GM18508 (cell line): Measurements from ENCODE around the gene LANCL3.
"Not testable (repeated sequence)": the region's sequence is repeated elsewhere in the genome, so short reads cannot be mapped to it uniquely, and the experiment has no call there.

Experiments
- ATAC-seq: cut with Tn5 transposase; IDR thresholded peaks from one replicate; pipeline ENCODE4 v1.9.1; 2021; ENCODE audit warnings: moderate number of reproducible peaks; ENCODE audit not compliant: insufficient read depth, unreplicated experiment

Gene LANCL3

GRCh38 chrX:37609727-37610126 is 38.3 kb downstream of the LANCL3 start:
- no peak for ATAC-seq

GRCh38 chrX:37613933-37614332 is 42.5 kb downstream of the LANCL3 start:
- ATAC-seq, result no peak

- no peak for ATAC-seq
These were observed 56.1 kb downstream of the LANCL3 start for GRCh38 chrX:37627602-37628001.

GRCh38 chrX:37638047-37638446 is 66.6 kb downstream of the LANCL3 start:
- ATAC-seq, result no peak

GRCh38 chrX:37640142-37640541 is 68.7 kb downstream of the LANCL3 start:
- no peak for ATAC-seq

- ATAC-seq, result no peak
These were observed 70.4 kb downstream of the LANCL3 start for GRCh38 chrX:37641859-37642258.

GRCh38 chrX:37644381-37645305 is 73.2 kb downstream of the LANCL3 start:
- no peak for ATAC-seq

- ATAC-seq, result no peak
These were observed 74.8 kb downstream of the LANCL3 start for GRCh38 chrX:37646254-37646653.

GRCh38 chrX:37650879-37651278 is 79.4 kb downstream of the LANCL3 start:
- ATAC-seq, result not testable (repeated sequence)

- no peak for ATAC-seq
These were observed 80.5 kb downstream of the LANCL3 start for GRCh38 chrX:37651921-37652452.

GRCh38 chrX:37652589-37653231 is 81.2 kb downstream of the LANCL3 start:
- ATAC-seq, result no peak

GRCh38 chrX:37653397-37654085 is 82.1 kb downstream of the LANCL3 start:
- ATAC-seq, result no peak

- ATAC-seq, result no peak
These were observed 87.0 kb downstream of the LANCL3 start for GRCh38 chrX:37658343-37659030.

- no peak for ATAC-seq
These were observed 87.6 kb downstream of the LANCL3 start for GRCh38 chrX:37659047-37659446.

- ATAC-seq, result no peak
These were observed 90.7 kb downstream of the LANCL3 start for GRCh38 chrX:37662181-37662580.

- no peak for ATAC-seq
These were observed 95.1 kb downstream of the LANCL3 start for GRCh38 chrX:37666516-37666915.

- no peak for ATAC-seq
These were observed 95.7 kb downstream of the LANCL3 start for GRCh38 chrX:37667141-37667540.

GRCh38 chrX:37672563-37672962 is 101.1 kb downstream of the LANCL3 start:
- no peak for ATAC-seq

GRCh38 chrX:37676811-37677210 is 105.3 kb downstream of the LANCL3 start:
- ATAC-seq, result no peak

GRCh38 chrX:37677243-37677642 is 105.8 kb downstream of the LANCL3 start:
- ATAC-seq, result no peak
